Epidermal melanocyte (primary cell): ENCODE results near the gene MRPS34.
A peak's percentile ranks its signal among the peaks of the same experiment; 100 is the strongest.

ENCODE experiments used
- DNase-seq: peaks from one replicate; pipeline ENCODE4 v3.0.0; 2011; ENCODE audit warnings: low spot score; ENCODE audit not compliant: insufficient read length

Gene MRPS34

DNA sequence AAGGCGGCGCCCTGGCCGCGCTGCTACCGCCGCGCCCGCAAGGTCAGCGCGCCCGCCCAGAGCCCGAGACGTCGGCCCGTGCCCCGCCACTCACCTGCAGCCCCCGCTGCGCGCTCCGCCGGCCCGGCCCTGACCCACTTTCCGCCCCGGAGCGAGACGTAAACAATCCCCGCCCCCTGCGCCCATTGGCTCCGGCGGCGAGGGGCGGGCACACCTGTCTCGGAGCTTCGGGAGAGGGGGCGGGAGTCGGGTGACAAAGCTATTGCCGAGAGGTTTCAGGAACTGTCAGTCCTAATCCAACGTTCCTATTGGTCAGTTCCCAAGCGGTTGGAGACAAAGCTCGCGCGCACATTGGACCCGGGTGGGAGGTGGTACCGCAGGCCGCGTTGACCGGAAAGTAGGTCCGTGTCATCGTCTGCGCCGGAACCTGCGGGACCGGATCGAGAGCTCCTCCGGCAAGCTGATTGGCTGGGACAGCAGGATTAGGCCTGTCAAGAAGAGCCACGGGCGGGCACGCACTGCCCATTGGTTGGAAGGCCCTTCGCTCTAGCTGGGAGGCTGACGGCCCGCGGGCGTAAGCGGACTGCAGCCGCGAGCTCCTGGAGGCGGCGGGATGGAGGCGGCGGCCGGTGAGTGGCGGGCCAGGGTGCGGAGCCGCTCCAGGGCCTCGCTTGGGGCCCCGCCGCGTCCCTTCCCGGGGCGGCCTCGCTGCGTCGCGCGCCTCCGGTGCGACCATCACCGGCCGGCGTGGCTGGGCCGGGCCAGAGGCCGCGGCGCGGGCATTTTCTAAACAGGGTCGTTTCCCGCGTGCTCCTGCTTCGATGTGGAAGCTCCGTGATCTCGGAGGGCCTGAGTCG, 9.7 kb upstream of the MRPS34 start, which contains the start of the genes NUBP2 and SPSB3:
NUBP2 (plus strand) TSS at position 553 of the 857 bp plus-strand sequence; CDS start at position 614, 61 bp downstream.
SPSB3 (minus strand) TSS at position 164 of the 857 bp plus-strand sequence. CDS start 1,088 bp downstream, outside the sequence.
- DNase-seq = peak; percentile 100

DNA sequence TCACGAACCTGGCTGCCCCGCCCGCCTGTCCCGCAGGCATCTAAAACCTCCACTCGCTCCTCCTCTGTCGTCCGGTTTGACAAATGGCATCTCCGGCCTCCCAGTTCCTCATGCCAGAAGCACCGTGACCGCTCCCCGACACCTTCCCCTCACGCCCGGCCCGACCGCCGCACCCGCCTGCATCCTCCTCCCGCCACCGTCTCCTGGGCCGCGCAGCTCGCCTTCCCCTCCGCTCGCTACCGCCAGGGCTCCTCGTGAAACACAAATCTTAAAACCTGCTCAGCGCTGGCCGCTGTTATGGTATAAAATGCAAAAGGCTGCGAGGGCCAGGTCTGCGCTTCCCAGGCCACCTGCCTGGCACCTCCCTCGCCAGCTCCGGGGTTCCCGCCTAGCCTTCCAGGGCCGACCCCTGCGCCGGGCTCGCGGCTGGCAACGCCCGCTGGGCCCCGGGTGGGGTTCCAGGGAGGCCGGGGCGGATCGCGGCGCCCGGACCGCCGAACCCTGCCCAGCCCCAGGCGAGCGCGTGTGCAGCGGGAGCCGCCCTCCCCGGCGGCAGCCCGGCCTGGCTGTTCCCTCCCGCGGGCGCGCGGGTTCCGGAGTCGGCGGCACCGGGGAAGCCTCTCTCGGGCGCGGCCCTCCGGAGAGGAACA, 8.9 kb upstream of the MRPS34 start:
- no peak for DNase-seq

DNA sequence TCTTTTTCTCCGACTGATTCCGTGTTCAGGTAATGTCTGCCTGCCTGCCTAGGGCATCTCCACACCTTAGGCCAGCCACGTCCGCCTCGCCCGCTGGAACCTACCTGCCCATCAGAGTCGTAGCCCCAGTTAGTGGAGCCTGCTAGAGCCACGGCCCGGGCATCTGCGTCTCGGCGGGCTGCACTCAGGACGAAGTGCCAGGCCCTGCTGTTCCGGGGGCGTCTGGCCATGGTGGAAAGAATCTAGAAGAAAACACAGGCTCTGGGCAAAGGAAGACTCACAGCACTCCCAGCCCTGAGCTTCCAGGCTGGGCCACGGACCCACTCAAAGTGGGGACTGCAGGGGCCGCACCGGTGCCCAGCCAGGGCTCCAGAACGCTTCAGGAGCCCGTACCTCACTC, 8.3 kb upstream of the MRPS34 start:
- no peak for DNase-seq

DNA sequence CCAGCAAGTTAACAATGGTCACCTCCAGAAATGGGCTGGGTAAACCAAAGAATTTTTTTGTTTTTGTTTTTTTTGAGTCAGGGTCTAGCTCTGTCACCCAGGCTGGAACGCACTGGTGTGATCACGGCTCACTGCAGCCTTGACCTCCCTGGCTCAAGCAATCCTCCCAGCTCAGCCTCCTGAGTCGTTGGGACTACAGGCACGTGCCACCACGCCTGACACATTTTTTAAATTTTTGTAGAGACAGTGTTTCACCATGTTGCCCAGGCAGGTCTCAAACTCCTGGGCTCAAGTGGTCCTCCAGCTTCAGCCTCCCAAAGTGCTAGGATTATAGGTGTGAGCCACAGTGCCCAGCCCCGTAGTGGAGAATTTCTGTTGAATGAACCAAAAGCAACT, 7.7 kb upstream of the MRPS34 start:
- no peak for DNase-seq

DNA sequence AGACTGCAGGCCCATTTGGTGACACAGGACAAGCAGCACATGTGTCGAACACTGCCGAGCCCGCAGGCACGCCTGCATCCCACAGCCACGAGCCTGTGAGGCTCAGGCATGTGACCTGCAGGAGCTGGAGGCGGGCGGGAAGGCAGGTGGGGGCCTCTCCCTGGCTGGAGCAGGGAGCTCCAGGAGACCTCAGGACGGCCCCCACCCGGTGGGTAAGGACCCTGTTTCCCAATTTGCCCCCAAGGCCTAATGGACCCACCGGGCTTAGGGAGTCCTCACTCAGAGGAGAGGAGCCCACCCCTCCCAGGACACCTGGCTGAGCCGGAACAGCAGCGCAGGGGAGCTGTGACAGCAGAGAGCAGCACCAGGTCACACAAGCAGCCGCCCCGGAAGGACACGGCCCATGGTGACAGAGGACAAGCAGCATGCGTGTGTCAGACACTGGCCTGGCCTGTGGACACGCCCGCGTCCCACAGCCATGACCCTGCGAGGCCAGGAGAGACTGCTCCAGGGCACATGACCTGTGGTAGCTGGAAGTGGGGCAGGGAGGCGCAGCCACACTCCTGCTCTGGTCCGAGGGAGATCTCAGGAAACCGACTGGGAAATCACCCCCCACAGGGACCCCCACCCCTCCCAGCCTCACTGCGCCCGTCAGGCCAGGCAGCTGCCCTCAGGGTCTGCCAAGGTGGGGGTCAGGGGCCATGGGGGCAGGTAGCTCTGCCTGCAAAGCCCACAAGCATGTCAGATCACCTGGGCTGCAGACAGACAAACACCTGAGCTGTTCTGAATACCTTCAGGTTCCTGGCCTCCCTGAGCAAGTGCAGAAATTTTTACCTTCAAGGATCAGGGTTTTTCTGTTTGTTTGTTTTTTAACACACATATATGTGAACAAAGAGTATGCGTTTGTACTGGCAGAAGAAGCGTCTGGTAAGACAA, 7.1 kb upstream of the MRPS34 start:
- DNase-seq = no peak

DNA sequence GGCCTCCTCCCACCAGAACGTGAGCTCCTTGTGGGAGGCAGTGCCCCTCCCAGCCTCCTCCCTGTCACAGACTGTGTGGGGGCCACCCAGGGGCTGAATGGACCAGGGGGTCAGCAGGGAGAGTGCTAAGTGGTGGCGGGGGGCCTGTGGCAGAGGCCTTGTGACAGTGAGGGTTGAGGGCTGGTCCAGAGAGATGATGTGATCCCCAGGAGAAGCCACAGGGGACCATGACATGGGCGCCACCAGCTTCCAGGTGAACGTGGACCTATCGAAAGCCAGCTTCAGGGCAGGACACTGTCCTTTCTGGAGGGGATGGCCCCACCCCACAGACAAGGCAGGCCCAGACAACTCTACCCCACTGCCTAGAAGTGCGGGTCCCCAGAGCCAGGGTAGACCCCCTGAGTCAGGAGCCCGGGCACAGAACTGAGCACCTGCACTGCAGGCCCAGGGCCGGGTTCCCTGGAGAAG, 6.3 kb upstream of the MRPS34 start:
- DNase-seq = no peak

DNA sequence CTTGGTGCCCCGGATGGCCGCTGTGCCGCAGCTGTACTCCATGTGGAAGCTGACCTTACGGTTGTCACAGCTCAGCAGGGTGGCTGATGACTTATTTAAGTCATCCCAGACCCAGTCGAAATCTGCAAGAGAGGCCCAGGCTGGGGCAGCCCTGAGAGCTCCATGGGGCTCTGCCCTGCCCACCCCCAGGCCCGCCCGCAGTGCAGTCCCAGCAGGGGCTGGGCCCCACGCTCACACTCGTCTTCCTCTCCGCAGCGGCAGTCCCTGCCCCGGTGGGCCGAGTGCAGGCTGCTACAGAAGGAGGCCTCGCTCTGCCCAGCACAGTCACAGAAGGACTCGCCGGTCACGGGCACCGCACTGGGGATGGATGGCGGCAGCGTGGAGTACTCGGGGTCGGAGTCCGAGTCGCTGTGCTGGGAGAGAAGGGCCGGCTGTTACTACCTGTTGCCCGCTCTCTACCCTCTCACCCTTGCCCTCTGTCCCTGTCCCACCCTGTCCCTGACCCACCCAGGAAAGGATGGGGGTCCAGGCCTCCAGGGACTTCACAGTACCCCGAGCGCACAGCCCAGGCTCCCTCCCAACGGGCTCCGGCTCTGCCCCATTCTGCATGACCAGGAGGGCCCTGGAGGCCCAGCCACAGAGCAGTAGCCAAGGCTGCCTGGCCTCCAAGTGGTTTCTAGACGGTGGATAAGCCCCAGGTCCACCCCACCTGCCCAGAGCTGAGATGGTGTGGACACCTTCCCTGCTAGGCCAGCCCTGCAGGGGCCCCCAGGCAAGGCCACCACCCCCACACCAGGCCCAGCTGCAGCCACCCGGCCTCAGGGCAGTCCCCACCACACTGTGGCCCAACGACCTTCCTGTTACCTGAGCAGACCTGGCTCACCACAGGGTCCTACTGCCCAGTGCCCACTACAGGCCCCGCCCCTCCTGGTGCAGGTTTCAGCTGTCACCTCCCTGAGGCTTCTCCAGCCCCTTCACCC, 5.6 kb upstream of the MRPS34 start:
- no peak for DNase-seq

DNA sequence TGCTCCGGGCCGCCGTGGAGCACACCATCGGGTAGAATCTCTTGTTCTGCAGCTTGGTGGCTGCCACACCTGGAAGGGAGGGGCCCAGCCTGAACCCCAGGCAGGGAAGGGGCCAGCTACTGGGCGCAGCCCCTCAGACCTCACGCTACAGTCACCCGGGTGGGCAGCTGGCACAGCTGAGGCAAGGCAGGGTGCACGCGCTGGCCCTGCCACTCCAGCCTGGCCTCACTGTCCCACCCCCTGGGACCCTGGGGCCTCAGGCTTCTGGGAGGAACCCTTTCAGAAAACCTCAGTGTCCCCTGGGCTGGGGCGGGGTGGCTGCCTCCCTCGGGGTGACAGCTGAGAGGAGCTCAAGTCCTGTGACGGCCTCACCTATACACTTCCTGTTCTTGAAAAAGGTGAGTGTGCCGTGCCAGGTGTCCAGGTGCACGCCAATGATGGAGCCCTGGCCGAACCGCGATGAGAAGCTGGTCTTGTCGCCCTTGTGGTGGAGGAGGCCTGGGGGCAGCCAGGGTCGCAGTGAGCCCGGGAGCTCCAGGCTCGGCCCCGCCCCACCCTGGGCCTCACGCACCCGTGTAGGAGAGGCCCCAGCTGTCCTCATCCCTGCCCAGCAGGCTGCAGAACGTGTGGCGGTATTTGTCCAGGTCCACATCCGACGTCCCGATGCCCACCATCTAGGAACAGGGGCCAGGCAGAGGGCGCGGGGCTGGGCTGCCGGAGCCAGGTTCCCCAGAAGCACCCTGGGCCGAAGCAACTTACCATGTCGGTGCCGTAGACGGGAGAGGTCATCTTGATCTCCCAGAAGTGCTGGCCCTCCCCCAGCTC, 4.7 kb upstream of the MRPS34 start:
- no peak for DNase-seq

DNA sequence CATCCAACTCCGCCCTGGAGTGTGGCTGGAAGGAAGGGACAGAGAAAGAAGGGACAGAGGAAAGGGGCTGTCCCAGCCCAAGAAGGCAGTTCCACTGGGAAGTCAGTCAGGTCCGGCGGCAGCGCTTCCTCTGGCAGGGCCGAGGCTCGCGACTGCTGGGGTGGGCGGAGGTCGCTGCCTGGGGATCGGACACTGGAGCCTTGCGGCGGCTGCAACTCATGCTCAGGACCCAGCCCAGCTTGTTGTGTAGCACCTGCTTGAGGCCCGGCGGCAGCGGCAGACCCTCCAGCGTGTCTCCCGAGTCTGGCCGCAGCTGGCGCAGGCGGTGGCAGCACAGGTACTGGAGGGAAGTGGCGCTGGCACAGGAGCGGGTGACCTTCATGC, 4.0 kb upstream of the MRPS34 start:
- DNase-seq = no peak

DNA sequence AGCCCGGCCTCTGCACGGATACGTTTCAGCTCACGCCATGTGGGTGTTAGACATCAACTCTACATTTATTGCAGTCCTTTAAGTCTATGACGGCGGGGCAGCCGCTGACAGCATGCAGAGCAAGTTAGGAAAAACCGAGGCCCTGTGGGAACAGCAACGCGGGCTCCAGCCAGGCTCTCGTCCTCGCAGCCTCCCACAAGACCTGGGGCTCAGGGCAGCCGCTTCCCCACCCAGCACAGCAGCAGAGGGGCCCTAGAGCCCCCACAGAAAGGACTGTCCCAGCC, 3.7 kb upstream of the MRPS34 start:
- no peak for DNase-seq

DNA sequence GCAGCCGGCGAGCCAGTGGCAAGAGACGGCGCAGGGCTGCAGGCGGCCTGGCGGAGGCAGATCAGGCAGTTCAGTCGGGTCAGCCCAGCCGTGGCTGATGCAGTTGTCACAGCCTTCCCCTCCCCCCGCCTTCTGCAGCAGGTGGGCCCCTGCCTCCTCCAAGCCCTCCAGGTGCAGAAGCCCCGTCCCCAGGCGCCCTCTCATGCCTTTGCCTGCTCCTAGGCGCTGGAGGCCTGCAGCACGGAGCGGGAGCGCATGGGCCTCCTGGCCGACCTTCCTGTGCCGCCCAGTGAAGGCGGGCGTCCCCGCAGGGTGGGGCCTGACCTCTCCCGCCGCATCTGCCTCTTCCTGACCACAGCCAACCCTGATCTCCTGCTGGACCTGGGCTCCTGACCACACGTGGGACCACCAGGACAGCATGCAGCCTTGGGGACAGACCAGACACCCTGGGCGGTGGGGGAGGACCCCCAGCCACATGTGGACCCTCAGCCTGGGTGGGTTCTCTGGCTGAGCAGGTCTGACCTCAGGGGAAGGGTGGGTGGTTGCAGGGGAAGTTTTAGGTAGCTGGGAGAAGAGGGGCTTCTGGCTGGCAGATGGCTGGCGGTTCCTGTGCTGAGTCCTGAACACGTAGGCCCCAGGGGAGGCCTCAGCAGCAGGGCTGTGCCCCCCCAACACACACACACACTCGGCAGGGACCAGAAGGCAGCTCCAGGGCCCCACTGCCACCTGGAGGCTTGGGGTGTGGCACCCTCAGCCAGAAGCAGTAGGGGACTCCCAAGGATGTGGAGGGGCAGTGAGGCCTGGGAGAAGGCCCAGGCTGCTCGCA, 3.1 kb upstream of the MRPS34 start:
- DNase-seq = no peak

DNA sequence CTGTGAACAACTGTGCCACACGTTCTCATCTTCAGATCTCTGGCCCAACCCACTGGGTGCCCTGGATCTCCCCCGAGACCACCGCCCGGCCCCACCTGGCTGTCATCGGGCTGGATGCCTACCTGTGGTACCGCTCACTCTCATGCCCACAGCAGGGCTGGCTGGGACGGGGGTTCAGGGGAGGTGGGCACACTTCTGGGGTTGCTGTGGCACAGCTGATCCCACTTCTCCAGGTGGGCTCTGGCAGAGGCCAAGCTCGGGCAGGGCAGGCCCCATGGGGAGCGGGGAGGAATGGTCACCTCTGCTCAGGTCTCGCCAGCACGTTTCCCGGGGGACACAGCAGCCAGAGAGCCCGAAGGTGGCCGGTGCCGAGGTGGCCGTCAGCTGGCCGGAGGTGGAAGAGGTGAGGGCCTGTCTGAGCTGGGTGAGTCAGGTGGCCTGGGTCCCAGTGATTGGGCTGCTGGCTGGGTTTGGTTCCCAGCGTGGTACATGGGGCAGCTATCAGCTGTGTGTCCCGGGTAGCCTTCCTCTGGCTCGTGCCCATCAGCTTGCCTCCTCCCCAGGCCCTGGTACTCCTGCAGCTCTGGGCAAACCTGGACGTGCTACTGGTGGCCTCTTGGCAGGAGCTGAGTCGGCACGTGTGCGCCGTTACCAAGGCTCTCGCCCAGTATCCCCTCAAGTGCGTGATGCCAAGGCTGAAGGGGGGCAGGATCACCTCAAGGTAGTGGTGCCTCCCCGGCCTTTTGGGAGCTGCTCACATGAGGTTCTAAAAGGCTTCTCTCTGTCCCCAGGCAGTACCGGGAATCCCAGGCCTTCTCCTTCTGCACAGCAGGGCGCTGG, 2.3 kb upstream of the MRPS34 start:
- no peak for DNase-seq

DNA sequence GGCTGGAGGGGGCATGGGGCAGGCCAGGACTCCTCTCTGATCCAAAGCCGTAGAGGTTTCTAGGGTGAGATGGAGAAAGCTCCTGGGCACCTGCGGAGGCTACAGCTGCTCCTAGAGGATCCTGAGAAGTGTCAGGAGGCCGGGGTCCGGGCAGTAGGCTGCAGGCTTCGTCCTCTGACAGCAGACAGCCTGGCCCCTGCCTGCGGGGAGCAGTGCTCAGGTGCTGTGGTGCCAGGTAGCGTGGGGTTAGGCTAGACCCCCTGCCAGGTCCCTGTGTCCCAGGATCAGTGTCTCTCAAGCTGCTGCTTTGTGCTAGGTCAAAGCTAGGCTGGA, 1.5 kb upstream of the MRPS34 start:
- no peak for DNase-seq

DNA sequence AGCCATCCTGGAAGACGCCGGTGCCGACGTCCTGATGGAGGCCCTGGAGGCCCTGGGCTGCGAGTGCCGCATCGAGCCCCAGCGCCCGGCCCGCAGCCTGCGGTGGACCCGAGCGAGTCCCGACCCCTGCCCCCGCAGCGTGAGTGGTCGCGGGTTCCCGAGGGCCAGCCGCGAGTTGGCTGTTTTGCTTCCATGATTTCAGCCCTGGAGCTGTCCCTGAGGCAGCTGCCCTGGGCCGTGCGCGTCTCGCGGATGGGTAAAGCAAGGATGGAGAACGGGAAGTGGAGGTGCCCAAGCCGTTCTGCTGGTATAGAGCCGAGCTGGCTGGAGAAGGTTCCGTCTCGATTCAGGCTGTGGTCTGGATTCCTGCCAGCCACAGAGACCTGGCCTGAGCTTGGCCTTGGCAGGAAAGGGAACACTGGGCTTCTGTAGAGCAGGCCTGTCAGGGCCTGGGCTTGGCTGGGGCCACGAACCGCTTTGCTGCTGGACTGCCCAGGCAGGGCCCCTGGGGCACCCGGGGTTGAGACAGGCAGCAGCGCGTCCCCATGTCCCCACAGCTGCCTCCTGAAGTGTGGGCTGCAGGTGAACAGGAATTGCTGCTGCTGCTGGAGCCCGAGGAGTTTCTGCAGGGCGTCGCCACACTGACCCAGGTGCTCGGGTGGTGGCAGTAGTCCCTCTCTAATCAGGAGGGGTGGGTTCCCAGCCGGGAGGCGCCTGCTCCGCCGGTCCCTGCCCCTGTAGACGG, 941 bp upstream of the MRPS34 start:
- no peak for DNase-seq

DNA sequence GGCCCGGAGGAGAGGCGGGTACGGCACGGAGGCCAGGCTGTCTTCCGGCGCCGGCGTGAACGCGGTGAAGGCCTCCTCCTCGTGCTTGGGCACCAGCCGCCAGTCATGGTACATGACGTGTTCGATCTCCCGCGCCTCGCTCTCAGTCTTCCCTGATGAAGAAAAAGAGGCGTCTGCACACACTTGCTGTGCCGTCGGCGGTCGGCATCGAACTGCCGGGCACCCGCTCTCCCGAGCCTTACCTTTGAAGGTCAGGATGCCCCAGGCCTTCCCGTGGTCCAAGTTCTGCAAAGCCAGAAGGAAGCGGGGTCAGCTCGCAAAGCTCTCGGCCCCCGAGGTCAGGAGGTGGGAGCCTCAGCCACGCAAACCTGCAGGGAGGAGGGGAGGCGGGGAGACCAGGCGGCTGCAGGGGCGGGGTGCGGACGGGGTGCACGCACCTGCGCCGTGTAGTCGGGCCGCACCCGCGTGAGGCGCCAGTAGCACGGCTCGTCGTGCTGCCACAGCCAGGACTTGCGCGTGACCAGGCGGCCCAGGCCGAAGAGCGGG, 499 bp downstream of the MRPS34 start, which contains the start of gene EME2:
EME2 (plus strand) TSS at position 449 of the 546 bp plus-strand sequence. CDS start 418 bp downstream, outside the sequence.
- no peak for DNase-seq

DNA sequence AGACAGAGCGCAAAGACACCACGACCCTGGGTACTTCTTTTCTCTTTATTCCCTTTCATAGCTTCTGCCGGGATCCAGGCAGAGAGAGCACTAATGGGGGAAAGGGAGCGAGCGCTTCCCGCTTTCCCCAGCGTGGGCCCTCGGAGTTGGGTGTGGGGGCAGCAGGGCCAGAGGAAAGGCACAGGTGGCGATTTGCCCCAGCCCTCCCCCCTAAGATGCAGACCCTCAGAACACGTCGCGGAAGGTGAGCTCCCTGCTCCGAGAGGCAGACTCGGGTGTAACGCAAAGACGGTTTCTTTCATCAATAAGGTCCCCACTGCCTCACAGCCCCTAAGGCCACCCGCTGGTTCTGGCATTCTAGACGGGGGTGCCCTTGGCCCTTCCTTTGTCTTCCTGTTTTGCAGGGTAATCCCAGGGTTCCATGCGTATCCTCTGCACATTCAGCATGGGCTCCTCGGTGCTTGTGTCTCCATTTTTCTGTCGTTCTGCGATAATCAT, 1.0 kb downstream of the MRPS34 start:
- DNase-seq = no peak
